K562 (cell line): ENCODE results near the gene SKAP1. TPM values are rescaled to one million over a fixed set of nuclear protein-coding genes. Genes with fewer than 3 reads are reported as not detected.

Experiments
- microRNA counts: library from miRNA; unstranded; fragments of <30 nt; microRNA quantifications from one replicate; lab custom pipeline; 2016
- microRNA-seq: library from miRNA; unstranded; fragments of <30 nt; microRNA quantifications from one replicate; pipeline ENCODE4, GENCODE V29; 2018; ENCODE audit warnings: borderline microRNAs expressed
- polyA plus RNA-seq, 8 experiments: library from polyadenylated mRNA; depleted of rRNA in 4 of 8; stranded (reverse) in 5 of 8; unstranded in 3 of 8; fragments of >200 nt; fragmentation: Nextera tagmentation in 2 of 8; fragmentation: Illumina TruSeq in 1 of 8; extraction: Ambion mirVana in 2 of 8; extraction: Trizol in 1 of 8; gene quantifications; 2 replicates each; pipeline versions ENCODE4 v1.2.1 to v1.2.3, GENCODE V29; 2011 to 2014; ENCODE audit warnings: inconsistent platforms in 1 of 8, missing spikeins in 1 of 8
- small RNA-seq: library from RNA; depleted of rRNA; stranded (forward); fragments of <200 nt; gene quantifications from one replicate; pipeline ENCODE3, GENCODE V24; 2014
- total RNA-seq, 7 experiments: library from RNA; depleted of rRNA in 6 of 7; stranded (reverse); fragments of >200 nt in 6 of 7; fragmentation: Illumina TruSeq in 2 of 7; extraction: Trizol in 2 of 7; gene quantifications; 2 replicates each; pipeline versions ENCODE4 v1.2.1 to v1.2.3, GENCODE V29; 2011 to 2021; ENCODE audit warnings: low replicate concordance in 1 of 7

Gene SKAP1
- total and polyA plus RNA-seq, 9 of the 15 experiments (the other 6 are each of a cell fraction or from before 2014, with no cell fraction given): 0.06 to 0.80 (median 0.10) TPM; not detected in 4

MicroRNAs encoded within 50 kb of the gene (microRNA counts, 767-probe panel; counts per million panel counts)
- microRNA hsa-miR-1203 (lab: Ali Mortazavi, UCI): not detected

Small RNA genes within 50 kb of the gene (microRNA-seq; reads per million reads assigned to microRNA genes)
- gene MIR1203: not detected

Small RNA genes within 50 kb of the gene (small RNA-seq; reads per million reads assigned to genes)
- not detected for gene MIR1203
- gene RF00012: not detected
- not detected for gene RF00019
- not detected for gene RNU6-1152P
- gene RNU6-1201P: not detected

Other genes starting within 250 kb of the SKAP1 start
Only the 7 nearest of the 9 such genes appear.
- gene HOXB1, start 100.8 kb upstream of the SKAP1 start, total RNA-seq (2014; rRNA removed): not detected in 2 replicates
- gene HOXB1, start 100.8 kb upstream of the SKAP1 start, total RNA-seq (2014; rRNA removed; fragmentation: Illumina TruSeq; extraction: Trizol): not detected in 2 replicates
- gene HOXB1, start 100.8 kb upstream of the SKAP1 start, total RNA-seq (2015; rRNA removed; fragmentation: Illumina TruSeq; extraction: Trizol): not detected in 2 replicates
- gene HOXB1, start 100.8 kb upstream of the SKAP1 start, total RNA-seq (2021): not detected in 2 replicates
- gene HOXB1, start 100.8 kb upstream of the SKAP1 start, polyA plus RNA-seq (2011; rRNA removed): 0.04 TPM in 1 of 2 replicates, not detected in the other
- gene HOXB1, start 100.8 kb upstream of the SKAP1 start, polyA plus RNA-seq (2014; fragmentation: Illumina TruSeq; extraction: Trizol): not detected in 2 replicates
- gene HOXB1, start 100.8 kb upstream of the SKAP1 start, polyA plus RNA-seq (2014; fragmentation: Nextera tagmentation; extraction: Ambion mirVana): not detected
- gene HOXB1, start 100.8 kb upstream of the SKAP1 start, polyA plus RNA-seq (2014; rRNA removed): not detected in 2 replicates
- 35.0 and 42.1 TPM in 2 replicates for gene HOXB2, start 114.9 kb upstream of the SKAP1 start, total RNA-seq (2014; rRNA removed)
- 13.0 and 16.9 TPM in 2 replicates for gene HOXB2, start 114.9 kb upstream of the SKAP1 start, total RNA-seq (2014; rRNA removed; fragmentation: Illumina TruSeq; extraction: Trizol)
- gene HOXB2, start 114.9 kb upstream of the SKAP1 start, total RNA-seq (2015; rRNA removed; fragmentation: Illumina TruSeq; extraction: Trizol): 21.2 and 22.2 TPM in 2 replicates
- 74.2 and 75.5 TPM in 2 replicates for gene HOXB2, start 114.9 kb upstream of the SKAP1 start, total RNA-seq (2021)
- gene HOXB2, start 114.9 kb upstream of the SKAP1 start, polyA plus RNA-seq (2011; rRNA removed): 15.9 and 16.4 TPM in 2 replicates
- 32.5 and 32.6 TPM in 2 replicates for gene HOXB2, start 114.9 kb upstream of the SKAP1 start, polyA plus RNA-seq (2014; fragmentation: Illumina TruSeq; extraction: Trizol)
- 1 to 10 TPM; 2.1 to 3.1 TPM for gene HOXB2, start 114.9 kb upstream of the SKAP1 start, polyA plus RNA-seq (2014; fragmentation: Nextera tagmentation; extraction: Ambion mirVana)
- 66.4 and 97.7 TPM in 2 replicates for gene HOXB2, start 114.9 kb upstream of the SKAP1 start, polyA plus RNA-seq (2014; rRNA removed)
- 23.9 and 26.4 TPM in 2 replicates for gene HOXB4, start 148.1 kb upstream of the SKAP1 start, total RNA-seq (2014; rRNA removed)
- gene HOXB4, start 148.1 kb upstream of the SKAP1 start, total RNA-seq (2014; rRNA removed; fragmentation: Illumina TruSeq; extraction: Trizol): 10.6 and 10.8 TPM in 2 replicates
- 14.6 and 14.9 TPM in 2 replicates for gene HOXB4, start 148.1 kb upstream of the SKAP1 start, total RNA-seq (2015; rRNA removed; fragmentation: Illumina TruSeq; extraction: Trizol)
- gene HOXB4, start 148.1 kb upstream of the SKAP1 start, total RNA-seq (2021): 33.2 and 34.9 TPM in 2 replicates
- 9.2 and 13.0 TPM in 2 replicates for gene HOXB4, start 148.1 kb upstream of the SKAP1 start, polyA plus RNA-seq (2011; rRNA removed)
- gene HOXB4, start 148.1 kb upstream of the SKAP1 start, polyA plus RNA-seq (2014; fragmentation: Illumina TruSeq; extraction: Trizol): 27.5 and 30.2 TPM in 2 replicates
- 1 to 10 TPM; 1.6 to 2.6 TPM for gene HOXB4, start 148.1 kb upstream of the SKAP1 start, polyA plus RNA-seq (2014; fragmentation: Nextera tagmentation; extraction: Ambion mirVana)
- gene HOXB4, start 148.1 kb upstream of the SKAP1 start, polyA plus RNA-seq (2014; rRNA removed): 22.5 and 27.2 TPM in 2 replicates
- gene HOXB3, start 160.0 kb upstream of the SKAP1 start, total RNA-seq (2014; rRNA removed): 11.8 and 17.2 TPM in 2 replicates
- gene HOXB3, start 160.0 kb upstream of the SKAP1 start, total RNA-seq (2014; rRNA removed; fragmentation: Illumina TruSeq; extraction: Trizol): 20.2 and 21.2 TPM in 2 replicates
- gene HOXB3, start 160.0 kb upstream of the SKAP1 start, total RNA-seq (2015; rRNA removed; fragmentation: Illumina TruSeq; extraction: Trizol): 24.7 and 28.1 TPM in 2 replicates
- gene HOXB3, start 160.0 kb upstream of the SKAP1 start, total RNA-seq (2021): 22.7 and 28.3 TPM in 2 replicates
- gene HOXB3, start 160.0 kb upstream of the SKAP1 start, polyA plus RNA-seq (2011; rRNA removed): 15.7 and 21.5 TPM in 2 replicates
- gene HOXB3, start 160.0 kb upstream of the SKAP1 start, polyA plus RNA-seq (2014; fragmentation: Illumina TruSeq; extraction: Trizol): 23.5 and 27.0 TPM in 2 replicates
- gene HOXB3, start 160.0 kb upstream of the SKAP1 start, polyA plus RNA-seq (2014; fragmentation: Nextera tagmentation; extraction: Ambion mirVana): 1 to 10 TPM; 2.4 to 2.5 TPM
- 33.0 and 41.3 TPM in 2 replicates for gene HOXB3, start 160.0 kb upstream of the SKAP1 start, polyA plus RNA-seq (2014; rRNA removed)
- 0.27 and 0.57 TPM in 2 replicates for gene HOXB5, start 163.6 kb upstream of the SKAP1 start, total RNA-seq (2014; rRNA removed)
- gene HOXB5, start 163.6 kb upstream of the SKAP1 start, total RNA-seq (2014; rRNA removed; fragmentation: Illumina TruSeq; extraction: Trizol): 0.38 and 0.65 TPM in 2 replicates
- gene HOXB5, start 163.6 kb upstream of the SKAP1 start, total RNA-seq (2015; rRNA removed; fragmentation: Illumina TruSeq; extraction: Trizol): 0.75 and 0.80 TPM in 2 replicates
- gene HOXB5, start 163.6 kb upstream of the SKAP1 start, total RNA-seq (2021): 2.4 and 2.6 TPM in 2 replicates
- gene HOXB5, start 163.6 kb upstream of the SKAP1 start, polyA plus RNA-seq (2011; rRNA removed): 0.36 and 0.87 TPM in 2 replicates
- 1.4 and 1.5 TPM in 2 replicates for gene HOXB5, start 163.6 kb upstream of the SKAP1 start, polyA plus RNA-seq (2014; fragmentation: Illumina TruSeq; extraction: Trizol)
- gene HOXB5, start 163.6 kb upstream of the SKAP1 start, polyA plus RNA-seq (2014; fragmentation: Nextera tagmentation; extraction: Ambion mirVana): under 1 TPM; 0.24 to 0.25 TPM
- gene HOXB5, start 163.6 kb upstream of the SKAP1 start, polyA plus RNA-seq (2014; rRNA removed): 2.7 and 3.2 TPM in 2 replicates
- gene HOXB6, start 174.8 kb upstream of the SKAP1 start, total RNA-seq (2014; rRNA removed): 6.5 and 9.1 TPM in 2 replicates
- 3.9 and 4.9 TPM in 2 replicates for gene HOXB6, start 174.8 kb upstream of the SKAP1 start, total RNA-seq (2014; rRNA removed; fragmentation: Illumina TruSeq; extraction: Trizol)
- 7.3 and 7.5 TPM in 2 replicates for gene HOXB6, start 174.8 kb upstream of the SKAP1 start, total RNA-seq (2015; rRNA removed; fragmentation: Illumina TruSeq; extraction: Trizol)
- gene HOXB6, start 174.8 kb upstream of the SKAP1 start, total RNA-seq (2021): 10.6 and 14.2 TPM in 2 replicates
- 2.3 and 3.0 TPM in 2 replicates for gene HOXB6, start 174.8 kb upstream of the SKAP1 start, polyA plus RNA-seq (2011; rRNA removed)
- gene HOXB6, start 174.8 kb upstream of the SKAP1 start, polyA plus RNA-seq (2014; fragmentation: Illumina TruSeq; extraction: Trizol): 4.0 and 7.7 TPM in 2 replicates
- gene HOXB6, start 174.8 kb upstream of the SKAP1 start, polyA plus RNA-seq (2014; fragmentation: Nextera tagmentation; extraction: Ambion mirVana): 1 to 10 TPM; 1.2 to 1.9 TPM
- 13.7 and 14.8 TPM in 2 replicates for gene HOXB6, start 174.8 kb upstream of the SKAP1 start, polyA plus RNA-seq (2014; rRNA removed)
- gene HOXB7, start 180.8 kb upstream of the SKAP1 start, total RNA-seq (2014; rRNA removed): 8.3 and 11.0 TPM in 2 replicates
- 13.5 and 14.7 TPM in 2 replicates for gene HOXB7, start 180.8 kb upstream of the SKAP1 start, total RNA-seq (2014; rRNA removed; fragmentation: Illumina TruSeq; extraction: Trizol)
- 14.8 and 16.7 TPM in 2 replicates for gene HOXB7, start 180.8 kb upstream of the SKAP1 start, total RNA-seq (2015; rRNA removed; fragmentation: Illumina TruSeq; extraction: Trizol)
- gene HOXB7, start 180.8 kb upstream of the SKAP1 start, total RNA-seq (2021): 8.2 and 10.8 TPM in 2 replicates
- gene HOXB7, start 180.8 kb upstream of the SKAP1 start, polyA plus RNA-seq (2011; rRNA removed): 5.5 and 5.9 TPM in 2 replicates
- 10.3 and 11.6 TPM in 2 replicates for gene HOXB7, start 180.8 kb upstream of the SKAP1 start, polyA plus RNA-seq (2014; fragmentation: Illumina TruSeq; extraction: Trizol)
- gene HOXB7, start 180.8 kb upstream of the SKAP1 start, polyA plus RNA-seq (2014; fragmentation: Nextera tagmentation; extraction: Ambion mirVana): 1 to 10 TPM; 5.7 to 5.8 TPM
- gene HOXB7, start 180.8 kb upstream of the SKAP1 start, polyA plus RNA-seq (2014; rRNA removed): 11.1 and 13.9 TPM in 2 replicates